GM12878 (cell line): ENCODE results near the gene SLC20A1. TPM values are rescaled to one million over a fixed set of nuclear protein-coding genes. Genes with fewer than 3 reads are reported as not detected.

Source experiments
- CBFB ChIP-seq: IDR thresholded peaks from 2 replicates; pipeline ENCODE4 v1.6.1; 2016; ENCODE audit warnings: antibody characterized with exemption, low read depth
- NRF1 ChIP-seq: conservative IDR thresholded peaks from 2 replicates; pipeline ENCODE4 v1.6.1; 2011; ENCODE audit warnings: mild to moderate bottlenecking, low read depth, low read length, improper control_type of control experiment
- PML ChIP-seq: IDR thresholded peaks from 2 replicates; pipeline ENCODE4 v1.6.1; 2012; ENCODE audit warnings: low read length, inconsistent platforms
- RBBP5 ChIP-seq: fragments of 200-600 bp; sonication (generic); conservative IDR thresholded peaks from 2 replicates; pipeline ENCODE4 v1.6.1; 2016
- SUZ12 ChIP-seq: fragments of 200-600 bp; sonication (generic); IDR thresholded peaks from one replicate; pipeline ENCODE4 v1.6.1; 2018; ENCODE audit warnings: antibody characterized with exemption, mild to moderate bottlenecking; ENCODE audit not compliant: unreplicated experiment
- TBL1XR1 ChIP-seq: IDR thresholded peaks from 2 replicates; pipeline ENCODE4 v1.6.1; 2012; ENCODE audit warnings: low read depth, low read length, improper control_type of control experiment
- polyA plus RNA-seq, 11 experiments: library from polyadenylated mRNA; depleted of rRNA in 4 of 11; unstranded in 6 of 11; stranded (reverse) in 5 of 11; fragments of >200 nt; fragmentation: Nextera tagmentation in 4 of 11; fragmentation: Illumina TruSeq in 1 of 11; extraction: Ambion mirVana in 4 of 11; extraction: Trizol in 1 of 11; gene quantifications; 1 replicate in 1 of 11; 2 replicates in 10 of 11; pipeline versions ENCODE4 v1.2.1 to v1.2.3, GENCODE V29; 2011 to 2016; ENCODE audit warnings: inconsistent platforms in 2 of 11, missing spikeins in 2 of 11, low read depth in 1 of 11
- total RNA-seq, 4 experiments: library from RNA; depleted of rRNA in 3 of 4; stranded (reverse); fragments of >200 nt in 3 of 4; fragmentation: Illumina TruSeq in 1 of 4; extraction: Trizol in 1 of 4; gene quantifications; 2 replicates each; pipeline versions ENCODE4 v1.2.1 to v1.2.3, GENCODE V29; 2013 to 2021
- TF ChIP-seq, protein P1 (sequence below): IDR thresholded peaks from 2 replicates; pipeline ENCODE4 v1.6.1; 2011; ENCODE audit warnings: borderline replicate concordance, low read depth, mild to moderate bottlenecking, moderate library complexity, low read length; ENCODE audit not compliant: insufficient read depth, poor library complexity, severe bottlenecking
- TF ChIP-seq, protein P2 (sequence below): fragments of 450-650 bp; IDR thresholded peaks from 2 replicates; pipeline ENCODE4 v1.6.1; 2017; ENCODE audit warnings: mild to moderate bottlenecking, low read depth, inconsistent platforms; ENCODE audit not compliant: poor library complexity, severe bottlenecking

Gene SLC20A1
- total and polyA plus RNA-seq, 10 of the 15 experiments (the other 5 are each of a cell fraction or from before 2014, with no cell fraction given): 21.2 to 59.1 (median 43.2) TPM

DNA sequence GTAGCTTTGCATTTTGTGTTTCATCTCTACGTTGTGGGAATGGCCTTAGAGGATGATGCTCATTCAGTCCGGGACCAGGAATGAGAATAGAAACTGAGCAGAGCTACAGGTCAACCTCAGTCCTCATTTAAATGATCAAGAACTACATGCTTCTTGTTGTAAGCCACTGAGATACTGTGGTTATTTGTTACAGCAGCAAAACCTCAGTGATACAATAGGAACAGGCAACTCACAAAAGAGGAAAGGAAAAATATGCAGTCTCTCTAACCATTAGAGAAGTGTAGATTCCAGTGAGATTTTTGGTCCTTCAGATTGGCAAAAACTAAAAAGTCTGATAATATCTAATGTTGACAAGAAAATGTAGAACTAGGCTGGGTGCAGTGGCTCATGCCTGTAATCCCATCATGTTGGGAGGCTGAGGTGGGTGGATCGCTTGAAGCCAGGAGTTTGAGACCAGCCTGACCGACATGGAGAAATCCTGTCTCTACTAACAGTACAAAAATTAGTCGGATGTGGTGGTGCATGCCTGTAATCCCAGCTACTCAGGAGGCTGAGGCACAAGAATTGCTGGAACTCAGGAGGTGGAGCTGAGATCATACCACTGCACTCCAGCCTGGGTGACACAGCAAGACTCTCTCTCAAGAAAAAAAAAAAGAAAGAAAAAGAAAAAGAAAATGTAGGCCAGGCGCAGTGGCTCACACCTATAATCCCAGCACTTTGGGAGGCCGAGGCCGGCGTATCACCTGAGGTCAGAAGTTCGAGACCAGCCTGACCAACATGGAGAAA, 48.0 kb upstream of the SLC20A1 start (continued):
- TF ChIP-seq RBBP5 (no peak), NRF1 (no peak), SUZ12 (no peak), TBL1XR1 (no peak), PML (no peak), CBFB (no peak)
- TF ChIP-seq, protein P1, sequence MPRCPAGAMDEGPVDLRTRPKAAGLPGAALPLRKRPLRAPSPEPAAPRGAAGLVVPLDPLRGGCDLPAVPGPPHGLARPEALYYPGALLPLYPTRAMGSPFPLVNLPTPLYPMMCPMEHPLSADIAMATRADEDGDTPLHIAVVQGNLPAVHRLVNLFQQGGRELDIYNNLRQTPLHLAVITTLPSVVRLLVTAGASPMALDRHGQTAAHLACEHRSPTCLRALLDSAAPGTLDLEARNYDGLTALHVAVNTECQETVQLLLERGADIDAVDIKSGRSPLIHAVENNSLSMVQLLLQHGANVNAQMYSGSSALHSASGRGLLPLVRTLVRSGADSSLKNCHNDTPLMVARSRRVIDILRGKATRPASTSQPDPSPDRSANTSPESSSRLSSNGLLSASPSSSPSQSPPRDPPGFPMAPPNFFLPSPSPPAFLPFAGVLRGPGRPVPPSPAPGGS: no peak
- TF ChIP-seq, protein P2, sequence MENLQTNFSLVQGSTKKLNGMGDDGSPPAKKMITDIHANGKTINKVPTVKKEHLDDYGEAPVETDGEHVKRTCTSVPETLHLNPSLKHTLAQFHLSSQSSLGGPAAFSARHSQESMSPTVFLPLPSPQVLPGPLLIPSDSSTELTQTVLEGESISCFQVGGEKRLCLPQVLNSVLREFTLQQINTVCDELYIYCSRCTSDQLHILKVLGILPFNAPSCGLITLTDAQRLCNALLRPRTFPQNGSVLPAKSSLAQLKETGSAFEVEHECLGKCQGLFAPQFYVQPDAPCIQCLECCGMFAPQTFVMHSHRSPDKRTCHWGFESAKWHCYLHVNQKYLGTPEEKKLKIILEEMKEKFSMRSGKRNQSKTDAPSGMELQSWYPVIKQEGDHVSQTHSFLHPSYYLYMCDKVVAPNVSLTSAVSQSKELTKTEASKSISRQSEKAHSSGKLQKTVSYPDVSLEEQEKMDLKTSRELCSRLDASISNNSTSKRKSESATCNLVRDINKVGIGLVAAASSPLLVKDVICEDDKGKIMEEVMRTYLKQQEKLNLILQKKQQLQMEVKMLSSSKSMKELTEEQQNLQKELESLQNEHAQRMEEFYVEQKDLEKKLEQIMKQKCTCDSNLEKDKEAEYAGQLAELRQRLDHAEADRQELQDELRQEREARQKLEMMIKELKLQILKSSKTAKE: no peak
- TF ChIP-seq, all 136 proteins: peak for 0
